Measurements from ENCODE around the gene HOMER3. TPM values are rescaled to one million over a fixed set of nuclear protein-coding genes. Genes with fewer than 3 reads are reported as not detected.

Gene HOMER3
- total RNA-seq, 4 donors from 2014 or later: 22.7 to 48.5 (median 33.2) TPM

- ATAC-seq: no peak
- H3K4me3 ChIP-seq: no peak overlapping the region
- TF ChIP-seq EP300 (IDR thresholded peaks at IDR 0.05) (no peak), POLR2AphosphoS5 (IDR thresholded peaks at IDR 0.05) (no peak), POLR2A (IDR thresholded peaks at IDR 0.05) (no peak), CTCF (IDR thresholded peaks at IDR 0.05) (no peak)
- H3K36me3 ChIP-seq: peaks cover 0 to 65% of the 10 kb centered on the region in 2 donors
- no peak overlapping the region for H3K27ac ChIP-seq
- H3K27me3 ChIP-seq: peaks cover 28% of the 10 kb centered on the region
- whole genome bisulfite sequencing, 2 donors (ENCODE audit: low coverage in 1 of 2): 71 to 80% methylated on average over 1 to 4 of the region's 20 CpGs
- H3K9me3 ChIP-seq: no peaks in the 10 kb centered on the region
- peaks cover 0 to 15% (median 7%) of the 10 kb centered on the region in 3 donors for H3K4me1 ChIP-seq
These were observed 41.1 kb downstream of the HOMER3 start for GRCh38 chr19:18899624-18900560.

GRCh38 chr19:18898607-18899408, 42.2 kb downstream of the HOMER3 start:
- no peak for ATAC-seq
- peaks cover 0 to 54% of the 10 kb centered on the region in 2 donors for H3K36me3 ChIP-seq
- H3K27me3 ChIP-seq: peaks cover 39% of the 10 kb centered on the region
- no peak overlapping the region for H3K4me3 ChIP-seq
- peaks cover 0 to 26% (median 14%) of the 10 kb centered on the region in 3 donors for H3K4me1 ChIP-seq
- WGBS, 2 donors (ENCODE audit: low coverage in 1 of 2): no CpG with 5 or more reads among the region's 18 CpGs
- H3K27ac ChIP-seq: no peak overlapping the region
- TF ChIP-seq CTCF (IDR thresholded peaks at IDR 0.05) (no peak), EP300 (IDR thresholded peaks at IDR 0.05) (no peak), POLR2A (IDR thresholded peaks at IDR 0.05) (no peak), POLR2AphosphoS5 (IDR thresholded peaks at IDR 0.05) (no peak)
- H3K9me3 ChIP-seq: no peaks in the 10 kb centered on the region

- Histone ChIP-seq H3K9me3 (no peaks in the 10 kb centered on the region), H3K27me3 (peaks cover 46% of the 10 kb centered on the region), H3K4me3 (no peak overlapping the region), H3K4me1 (peaks cover 0 to 30% (median 14%) of the 10 kb centered on the region in 3 donors), H3K27ac (no peak overlapping the region), H3K36me3 (peaks cover 0 to 47% of the 10 kb centered on the region in 2 donors)
- TF ChIP-seq POLR2AphosphoS5 (IDR thresholded peaks at IDR 0.05) (no peak), EP300 (IDR thresholded peaks at IDR 0.05) (no peak), CTCF (IDR thresholded peaks at IDR 0.05) (no peak), POLR2A (IDR thresholded peaks at IDR 0.05) (no peak)
- no peak for ATAC-seq
- WGBS, 2 donors (ENCODE audit: low coverage in 1 of 2): 0% methylated on average over 1 of the region's 18 CpGs; no CpG with 5 or more reads in 1 of the 2 donors
These were observed 42.9 kb downstream of the HOMER3 start for GRCh38 chr19:18898081-18898606.

- no peak for TF ChIP-seq CTCF (IDR thresholded peaks at IDR 0.05)
- TF ChIP-seq EP300 (IDR thresholded peaks at IDR 0.05): no peak
- no peak for TF ChIP-seq POLR2AphosphoS5 (IDR thresholded peaks at IDR 0.05)
- TF ChIP-seq POLR2A (IDR thresholded peaks at IDR 0.05): no peak
- no peak for ATAC-seq
- Histone ChIP-seq H3K36me3 (peaks cover 0 to 41% of the 10 kb centered on the region in 2 donors), H3K4me3 (no peak overlapping the region), H3K27me3 (peaks cover 50% of the 10 kb centered on the region), H3K27ac (no peak overlapping the region), H3K4me1 (peaks cover 0 to 30% (median 14%) of the 10 kb centered on the region in 3 donors), H3K9me3 (no peaks in the 10 kb centered on the region)
- WGBS, 2 donors (ENCODE audit: low coverage in 1 of 2): 96% methylated on average over 5 to 11 of the region's 25 CpGs
These were observed 43.7 kb downstream of the HOMER3 start for GRCh38 chr19:18897094-18898029.
